K562 (cell line): ENCODE results near the gene ERVW-1. TPM values are rescaled to one million over a fixed set of nuclear protein-coding genes. Genes with fewer than 3 reads are reported as not detected.

ENCODE experiments used
- ATAC-seq: fragments of 200-7000 bp; cut with Tn5 transposase; 3 replicates; pipeline ENCODE4 v1.9.1; 2020; ENCODE audit warnings: moderate library complexity
- BruUV-seq: library from RNA; stranded (reverse); fragments of 400-500 nt; replicated peaks from 2 replicates; lab custom pipeline; 2021; lab: Mats Ljungman, UMichigan
- CTCF ChIA-PET: fragments of 300-600 bp; formaldehyde crosslinking; extraction: SDS; loops from one replicate; lab custom pipeline; 2021; ENCODE audit warnings: low intra/inter-chr PET ratio; lab: Yijun Ruan, JAX
- POLR2A ChIA-PET: fragments of 300-600, 350-650 bp; sonication (Branson Sonifier 250); formaldehyde crosslinking; extraction: SDS; loops from one replicate; lab custom pipeline; 2021; ENCODE audit warnings: antibody characterized with exemption, inconsistent platforms; lab: Yijun Ruan, JAX
- DNase-seq, 4 experiments: peaks; one replicate each; pipeline versions ENCODE4 v3.0.0 to v3.0.0-alpha.2; 2011 to 2018; ENCODE audit warnings: low spot score in 3 of 4, mixed read lengths in 3 of 4; ENCODE audit errors: extremely low read depth in 1 of 4
- FAIRE-seq: peaks from 2 replicates; lab custom pipeline; 2011; peaks lifted over from hg19 to GRCh38; lab: Jason Lieb, UNC
- H2AFZ ChIP-seq: 2 replicates; pipeline ENCODE4 v1.6.0; 2011; ENCODE audit warnings: low read depth, low read length, control low read depth, inconsistent platforms
- H3K27ac ChIP-seq: fragments of 200-600 bp; 3 replicates; pipeline ENCODE4 v1.8.0; 2011; ENCODE audit warnings: low read depth, mild to moderate bottlenecking, control low read depth, inconsistent platforms, low read length, moderate library complexity, mixed read lengths; ENCODE audit errors: extremely low read depth
- H3K27me3 ChIP-seq, 2 experiments: fragments of 300-600 bp in 1 of 2; 2 replicates in 1 of 2; 3 replicates in 1 of 2; pipeline versions ENCODE4 v1.6.0 to v1.8.0; 2011; ENCODE audit warnings: inconsistent platforms in 2 of 2, low read length in 2 of 2, mild to moderate bottlenecking in 1 of 2, mixed read lengths in 1 of 2, moderate library complexity in 1 of 2; ENCODE audit not compliant: control insufficient read depth in 2 of 2, insufficient read depth in 2 of 2
- H3K36me3 ChIP-seq: fragments of 300-600 bp; 3 replicates; pipeline ENCODE4 v1.8.0; 2011; ENCODE audit warnings: mild to moderate bottlenecking, low read length, inconsistent platforms; ENCODE audit not compliant: control insufficient read depth, insufficient read depth
- H3K4me1 ChIP-seq, 2 experiments: fragments of 200-600 bp in 1 of 2; replicated peaks in 1 of 2; 2 replicates in 1 of 2; 3 replicates in 1 of 2; pipeline versions ENCODE4 v1.5.1 to v1.8.0; 2011; ENCODE audit warnings: inconsistent platforms in 2 of 2, low read length in 2 of 2, mild to moderate bottlenecking in 1 of 2, mixed read lengths in 1 of 2, moderate library complexity in 1 of 2; ENCODE audit not compliant: control insufficient read depth in 2 of 2, insufficient read depth in 2 of 2
- H3K4me2 ChIP-seq: 2 replicates; pipeline ENCODE4 v1.6.1; 2011; ENCODE audit warnings: low read length, control low read depth, inconsistent platforms, mixed read lengths; ENCODE audit not compliant: insufficient read depth
- H3K4me3 ChIP-seq: fragments of 200-600 bp; sonication (generic), shearing (Covaris generic); 2 replicates; pipeline ENCODE4 v1.5.1; 2016; ENCODE audit warnings: control low read depth, inconsistent platforms
- H3K79me2 ChIP-seq: fragments of 200-600 bp; 3 replicates; pipeline ENCODE4 v1.8.0; 2011; ENCODE audit warnings: low read length, inconsistent platforms; ENCODE audit not compliant: control insufficient read depth, insufficient read depth
- H3K9ac ChIP-seq, 2 experiments: 2 replicates each; pipeline versions ENCODE4 v1.6.0 to v1.6.1; 2011; ENCODE audit warnings: low read depth in 2 of 2, low read length in 2 of 2, control low read depth in 1 of 2, inconsistent platforms in 1 of 2, mild to moderate bottlenecking in 1 of 2, mixed read lengths in 1 of 2; ENCODE audit not compliant: insufficient read depth in 1 of 2
- H3K9me1 ChIP-seq: one replicate; pipeline ENCODE4 v1.6.0; 2011; ENCODE audit warnings: inconsistent platforms, mild to moderate bottlenecking, low read length, moderate library complexity; ENCODE audit not compliant: control insufficient read depth, insufficient read depth
- H3K9me3 ChIP-seq: replicated peaks from 2 replicates; pipeline ENCODE4 v1.5.1; 2011; ENCODE audit warnings: low read depth, low read length, inconsistent platforms; ENCODE audit not compliant: control insufficient read depth, insufficient read depth
- H4K20me1 ChIP-seq: replicated peaks from 2 replicates; pipeline ENCODE4 v1.6.1; 2011; ENCODE audit warnings: low read length, inconsistent platforms, mixed read lengths; ENCODE audit not compliant: control insufficient read depth, insufficient read depth
- HMG20B ChIP-seq: fragments of 250-450 bp; sonication (Bioruptor Pico); IDR thresholded peaks from 2 replicates; pipeline ENCODE4 v1.5.0; 2021; ENCODE audit warnings: mild to moderate bottlenecking
- IRF1 ChIP-seq: sonication (generic); formaldehyde crosslinking; IDR thresholded peaks from 2 replicates; pipeline ENCODE4 v1.8.0; 2022; ENCODE audit warnings: missing genetic modification reagents, mild to moderate bottlenecking, borderline replicate concordance
- KLF1 ChIP-seq: fragments of 450-650 bp; IDR thresholded peaks from 2 replicates; pipeline ENCODE4 v1.6.1; 2016; ENCODE audit warnings: missing genetic modification characterization, missing compliant biosample characterization
- MAX ChIP-seq: sonication (generic); formaldehyde crosslinking; IDR thresholded peaks from 2 replicates; pipeline ENCODE4 v1.9.0; 2022; ENCODE audit warnings: mild to moderate bottlenecking, missing genetic modification reagents
- NKRF ChIP-seq: fragments of 450-650 bp; IDR thresholded peaks from 2 replicates; pipeline ENCODE4 v1.6.1; 2016; ENCODE audit warnings: borderline replicate concordance
- NR1H2 ChIP-seq: sonication (generic); formaldehyde crosslinking; IDR thresholded peaks from 2 replicates; pipeline ENCODE4 v1.4.0; 2020; ENCODE audit warnings: mild to moderate bottlenecking, missing genetic modification reagents
- RBM39 ChIP-seq: fragments of 200-400 bp; formaldehyde crosslinking; optimal IDR thresholded peaks from 2 replicates; pipeline ENCODE3; 2018; ENCODE audit warnings: low read depth, low read length
- SAFB ChIP-seq: fragments of 200-400 bp; formaldehyde crosslinking; IDR thresholded peaks from 2 replicates; pipeline ENCODE4 v1.6.1; 2017; ENCODE audit warnings: low read depth, low read length, borderline replicate concordance
- SRSF7 ChIP-seq: fragments of 200-400 bp; formaldehyde crosslinking; optimal IDR thresholded peaks from 2 replicates; pipeline ENCODE3; 2017; ENCODE audit warnings: mild to moderate bottlenecking, low read depth, low read length
- ZNF140 ChIP-seq: fragments of 250-450 bp; sonication (Bioruptor Pico); IDR thresholded peaks from 2 replicates; pipeline ENCODE4 v1.8.0; 2021; ENCODE audit warnings: moderate library complexity, mild to moderate bottlenecking, inconsistent platforms
- ZNF318 ChIP-seq, 2 experiments: fragments of 450-650 bp; IDR thresholded peaks; 2 replicates each; pipeline ENCODE4 v1.6.1; 2016; ENCODE audit warnings: mild to moderate bottlenecking in 2 of 2, borderline replicate concordance in 1 of 2, low read depth in 1 of 2, moderate library complexity in 1 of 2
- ZNF41 ChIP-seq: fragments of 250-450 bp; sonication (Bioruptor Pico); conservative IDR thresholded peaks from 2 replicates; pipeline ENCODE4 v1.4.0; 2020; ENCODE audit warnings: mild to moderate bottlenecking
- WGBS: fragments of 100-300 bp; shearing (Covaris generic); methylation state at CpG from one replicate; pipeline ENCODE4 v1.1.6; 2016; ENCODE audit warnings: low coverage, mixed read lengths; ENCODE audit not compliant: insufficient coverage; ENCODE audit errors: missing lambda C conversion rate; 5-methylcytosine and 5-hydroxymethylcytosine counted together
- in situ Hi-C: fragments of 300-500 bp; cut with MboI; formaldehyde crosslinking; loops from 4 replicates; pipeline ENCODE4 v1.15.0; 2018; ENCODE audit warnings: inconsistent platforms, mixed read lengths
- intact Hi-C: fragments of 100-400 bp; cut with micrococcal nuclease; formaldehyde crosslinking; loops from 2 replicates; pipeline ENCODE4 v1.14.2; 2022
- polyA plus RNA-seq, 8 experiments: library from polyadenylated mRNA; depleted of rRNA in 4 of 8; stranded (reverse) in 5 of 8; unstranded in 3 of 8; fragments of >200 nt; fragmentation: Nextera tagmentation in 2 of 8; fragmentation: Illumina TruSeq in 1 of 8; extraction: Ambion mirVana in 2 of 8; extraction: Trizol in 1 of 8; gene quantifications; 2 replicates each; pipeline versions ENCODE4 v1.2.1 to v1.2.3, GENCODE V29; 2011 to 2014; ENCODE audit warnings: inconsistent platforms in 1 of 8, missing spikeins in 1 of 8
- total RNA-seq, 7 experiments: library from RNA; depleted of rRNA in 6 of 7; stranded (reverse); fragments of >200 nt in 6 of 7; fragmentation: Illumina TruSeq in 2 of 7; extraction: Trizol in 2 of 7; gene quantifications; 2 replicates each; pipeline versions ENCODE4 v1.2.1 to v1.2.3, GENCODE V29; 2011 to 2021; ENCODE audit warnings: low replicate concordance in 1 of 7

ERVW-1 gene
- total and polyA plus RNA-seq, 9 of the 15 experiments (the other 6 are each of a cell fraction or from before 2014, with no cell fraction given) = not detected

GRCh38 chr7:92464515-92464914 lies 13.2 kb downstream of the ERVW-1 start:
- no peak for ATAC-seq
- intact Hi-C loops (no loop called here), in situ Hi-C loops (no loop called here)
- H3K36me3 ChIP-seq = 0 out of 3 replicates have a peak, but pooled peaks cover 2% of the 10 kb centered on the region
- no TSS peak for BruUV-seq
- no peak for FAIRE-seq
- H3K27ac ChIP-seq = no peak overlapping the region
- H3K4me1 ChIP-seq = peaks cover 0 to 4% of the 10 kb centered on the region in 2 experiments; a peak in 2 of 5 replicates
- DNase-seq = no peak
- no peak overlapping the region for H3K9ac ChIP-seq
- H3K4me3 ChIP-seq = no peak overlapping the region
- H3K9me1 ChIP-seq = no peaks in the 10 kb centered on the region
- POLR2A ChIA-PET = no interaction called here
- no peaks in the 10 kb centered on the region for H3K27me3 ChIP-seq
- H3K4me2 ChIP-seq = no peak overlapping the region
- 15% methylated on average over 3 of the region's 3 CpGs for WGBS
- H3K9me3 ChIP-seq = peaks cover 2% of the 10 kb centered on the region; the same call in 1 of the 2 replicates
- H2AFZ ChIP-seq = no peak overlapping the region
- CTCF ChIA-PET = no interaction called here
- no peaks in the 10 kb centered on the region for H3K79me2 ChIP-seq
- H4K20me1 ChIP-seq = no peaks in the 10 kb centered on the region
- TF ChIP-seq RBM39 (no peak), ZNF140 (no peak), MAX (no peak), IRF1 (CRISPR knock-in tag) (no peak), ZNF318 (IDR thresholded peaks at IDR 0.05; ENCODE audit: borderline replicate concordance in 1 of 2, low read depth in 1 of 2) (no peak), KLF1 (tag) (no peak), ZNF41 (CRISPR knock-in tag) (no peak), SAFB (no peak), HMG20B (CRISPR knock-in tag) (no peak), SRSF7 (no peak), NR1H2 (CRISPR knock-in tag) (no peak), NKRF (no peak)
